Measurements from ENCODE around the gene ANLN.
"Not testable (repeated sequence)": the region's sequence is repeated elsewhere in the genome, so short reads cannot be mapped to it uniquely, and the experiment has no call there.

The ANLN gene

GRCh38 chr7:36468370-36469101 lies 78.9 kb downstream of the ANLN start:
- DNase-seq (ENCODE audit: low read depth), result no peak

GRCh38 chr7:36469236-36469635 lies 79.6 kb downstream of the ANLN start:
- no peak for DNase-seq (ENCODE audit: low read depth)

DNA sequence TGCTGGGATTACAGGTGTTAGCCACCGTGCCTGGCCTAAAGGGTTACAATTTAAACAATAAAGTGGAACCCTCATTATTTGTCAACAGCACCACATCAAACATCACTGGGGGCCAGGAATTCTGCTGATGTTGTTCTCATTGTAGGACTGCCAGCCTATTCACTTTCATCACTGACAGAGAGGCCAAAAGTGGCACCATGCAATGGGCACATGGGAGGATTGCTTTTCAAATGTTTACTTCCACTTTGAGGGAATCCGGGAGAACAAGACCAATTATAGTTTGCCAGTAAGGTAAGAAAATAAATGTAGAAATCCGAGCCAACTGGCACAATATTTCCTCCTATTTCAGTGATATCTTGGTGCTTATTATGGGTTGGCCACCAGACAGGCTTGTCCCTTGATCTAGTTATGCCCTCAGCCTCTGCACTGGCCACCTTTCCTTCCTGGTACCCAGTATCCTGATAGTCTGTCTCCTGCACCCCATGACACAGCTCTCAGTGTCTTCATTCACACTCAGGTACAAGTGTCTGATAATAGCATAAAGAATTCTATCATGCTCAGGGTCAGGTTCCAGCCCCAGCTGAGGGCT lies 82.6 kb downstream of the ANLN start:
- no peak for DNase-seq (ENCODE audit: low read depth)

DNA sequence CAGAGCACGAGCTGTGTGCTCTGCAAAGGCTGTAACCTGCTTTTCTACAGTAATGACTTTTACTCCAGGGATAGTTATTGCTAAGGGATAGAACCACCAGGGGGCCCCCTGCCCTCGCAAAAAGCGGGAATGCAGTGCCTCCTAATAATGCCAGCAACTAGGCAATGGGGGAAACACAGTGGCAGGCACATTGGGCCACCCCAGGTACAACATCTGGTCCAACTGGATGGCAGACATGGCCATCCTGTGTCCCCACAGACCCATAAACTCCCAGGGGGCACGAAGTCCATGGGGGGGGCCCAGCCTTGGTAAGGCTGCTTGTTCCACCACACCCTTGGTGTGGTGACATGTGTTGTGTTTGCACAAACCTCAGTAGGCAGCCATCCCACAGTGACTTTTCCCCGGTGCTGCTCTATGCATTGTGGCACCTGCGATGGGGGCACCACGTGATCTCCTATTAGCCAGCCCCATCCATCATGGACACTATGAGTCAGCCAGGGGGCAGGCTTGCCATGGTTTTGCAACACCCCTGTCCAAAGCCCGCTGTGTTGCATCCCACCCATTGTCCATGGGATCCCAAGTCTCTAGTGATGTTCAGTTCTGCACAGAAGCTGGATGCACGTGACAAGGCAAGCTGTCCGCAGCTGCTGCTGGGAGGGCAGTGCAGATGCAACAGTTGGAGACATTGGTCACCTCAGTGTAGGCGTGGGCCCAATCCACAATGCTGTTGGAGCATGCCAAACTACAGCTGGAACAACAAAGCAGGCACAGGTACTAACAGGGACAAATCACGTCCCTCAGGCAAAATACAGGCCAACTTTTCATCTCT lies 84.0 kb downstream of the ANLN start:
- no peak for DNase-seq (ENCODE audit: low read depth)

DNA sequence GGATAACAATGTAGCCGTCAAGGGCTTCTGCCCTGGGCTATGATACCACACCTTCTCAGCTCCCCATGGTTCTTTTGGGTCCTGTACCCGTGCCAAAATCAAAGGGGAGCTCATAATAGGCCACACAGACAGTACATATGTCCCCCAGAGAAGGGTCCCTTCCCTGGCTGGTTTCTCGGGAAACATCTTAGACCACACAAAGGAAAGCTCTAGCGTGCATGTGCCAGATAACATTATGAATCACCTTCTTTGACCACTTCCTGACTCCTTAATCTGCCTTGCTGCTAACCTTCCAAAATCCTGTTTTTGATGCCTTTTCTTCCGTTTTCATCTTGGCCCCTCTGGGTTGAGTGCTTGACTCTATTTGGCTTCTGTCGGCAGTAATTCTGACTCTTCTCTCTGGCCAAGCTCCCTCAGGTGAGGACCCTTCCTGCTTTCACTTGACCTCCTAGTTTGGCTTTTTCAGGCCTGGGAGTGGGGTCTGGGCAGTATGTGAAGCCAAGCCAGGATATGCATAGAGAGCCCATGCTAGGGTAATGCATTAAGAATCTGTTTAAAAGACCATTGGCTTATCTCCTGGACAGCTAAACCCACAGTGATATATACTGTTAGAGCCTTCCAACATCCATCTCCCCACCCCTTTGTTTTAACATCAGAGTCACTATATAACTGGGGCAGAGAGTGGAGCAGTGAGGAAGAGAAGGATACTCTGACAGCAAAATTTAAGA lies 84.8 kb downstream of the ANLN start:
- no peak for DNase-seq (ENCODE audit: low read depth)

DNA sequence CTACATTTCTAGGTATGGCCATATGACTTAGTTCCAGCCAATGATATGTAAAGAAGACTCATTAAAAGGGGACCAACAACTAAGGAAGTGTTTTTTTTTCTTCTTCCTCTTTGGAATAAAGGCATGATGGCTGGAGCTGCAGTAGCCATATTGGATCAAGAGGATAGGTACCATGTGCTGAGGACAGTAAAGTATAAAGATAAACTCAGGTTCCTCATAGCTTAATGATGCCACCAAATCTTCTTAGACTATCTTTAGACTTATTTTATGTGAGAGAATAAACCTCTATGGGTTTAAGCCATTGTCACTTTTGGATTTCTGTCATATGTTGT lies 85.3 kb downstream of the ANLN start:
- no peak for DNase-seq (ENCODE audit: low read depth)

GRCh38 chr7:36475381-36475780 lies 85.7 kb downstream of the ANLN start:
- no peak for DNase-seq (ENCODE audit: low read depth)

DNA sequence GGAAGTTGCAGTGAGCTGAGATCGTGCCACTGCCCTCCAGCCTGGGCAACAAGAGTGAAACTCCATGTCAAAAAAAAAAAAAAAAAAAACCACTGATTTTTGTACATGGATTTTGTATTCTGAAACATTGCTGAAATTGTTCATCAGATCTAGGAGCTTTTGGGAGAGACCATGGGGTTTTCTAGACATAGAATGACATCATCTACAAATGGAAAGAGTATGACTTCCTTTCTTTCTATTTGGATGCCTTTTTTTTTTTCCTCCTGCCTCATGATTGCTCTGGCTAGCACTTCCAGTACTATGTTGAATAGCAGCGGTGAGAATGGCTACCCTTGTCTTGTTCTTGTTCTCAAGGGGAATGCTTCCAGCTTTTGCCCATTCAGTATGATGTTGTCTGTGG lies 89.1 kb downstream of the ANLN start:
- no peak for DNase-seq (ENCODE audit: low read depth)

DNA sequence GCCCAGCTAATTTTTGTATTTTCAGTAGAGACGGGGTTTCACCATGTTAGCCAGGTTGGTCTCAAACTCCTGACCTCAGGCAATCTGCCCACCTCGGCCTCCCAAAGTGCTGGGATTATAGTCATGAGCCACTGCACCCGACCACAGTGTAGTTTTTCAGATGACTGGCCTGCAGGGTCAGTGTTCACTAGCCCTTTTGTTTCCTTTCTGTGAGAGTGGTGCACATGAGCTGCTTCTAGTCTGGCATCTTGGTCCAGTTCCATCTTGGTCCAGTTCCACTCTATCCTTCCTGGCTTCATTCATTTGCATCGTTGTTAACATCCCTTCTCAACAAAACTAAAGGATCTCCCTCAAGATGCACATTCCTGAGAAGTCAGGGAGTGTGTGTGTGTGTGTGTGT lies 94.2 kb downstream of the ANLN start:
- DNase-seq (ENCODE audit: low read depth), result not testable (repeated sequence)

GRCh38 chr7:36484265-36484664 lies 94.6 kb downstream of the ANLN start:
- no peak for DNase-seq (ENCODE audit: low read depth)

DNA sequence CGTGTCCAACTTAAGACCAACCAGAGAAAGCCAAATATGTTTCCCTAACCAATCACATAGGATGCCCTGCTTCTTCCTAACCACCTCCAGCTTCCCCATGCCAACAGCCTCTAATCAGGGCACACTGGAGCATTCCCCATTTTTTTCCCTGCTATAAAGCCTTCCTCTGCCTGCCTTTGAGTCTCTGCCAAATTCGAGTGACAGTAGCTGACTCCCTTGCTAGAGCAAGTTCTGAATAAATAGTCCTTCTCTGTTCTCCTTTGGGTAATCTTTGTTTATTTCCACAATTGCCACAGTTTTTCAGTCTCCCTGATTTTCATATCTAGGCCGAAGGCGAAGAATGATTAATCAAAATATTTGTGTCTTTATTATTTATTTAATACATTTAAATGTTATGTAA lies 96.7 kb downstream of the ANLN start:
- DNase-seq (ENCODE audit: low read depth), result no peak

DNA sequence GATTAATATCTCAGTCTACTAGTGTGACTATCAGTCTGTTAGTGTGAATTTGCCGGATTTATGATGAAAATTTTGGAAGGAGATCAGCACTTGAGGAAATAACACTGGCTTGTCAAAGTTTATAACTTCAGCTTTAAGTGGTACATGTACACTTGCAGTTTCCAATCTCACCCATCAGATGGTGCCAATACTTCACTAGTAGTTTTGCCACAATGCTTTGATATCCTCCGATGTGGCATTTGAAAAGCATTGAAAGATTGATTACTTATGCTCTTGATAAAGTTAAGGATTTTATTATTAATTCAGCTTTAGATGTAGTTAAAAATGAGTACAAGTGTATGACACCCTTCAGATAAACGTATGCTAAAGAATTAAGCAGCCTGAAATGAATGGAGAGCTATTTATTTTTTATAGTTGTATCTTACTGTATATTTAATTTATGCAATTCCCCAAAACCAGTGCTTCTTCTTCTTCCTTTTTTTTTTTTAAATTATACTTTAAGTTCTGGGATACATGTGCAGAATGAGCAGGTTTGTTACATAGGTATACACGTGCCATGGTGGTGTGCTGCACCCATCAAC lies 98.2 kb downstream of the ANLN start:
- peak; percentile 15 for DNase-seq (ENCODE audit: low read depth)

- not testable (repeated sequence) for DNase-seq (ENCODE audit: low read depth)
Measured at GRCh38 chr7:36488672-36489071, 99.0 kb downstream of the ANLN start.

DNA sequence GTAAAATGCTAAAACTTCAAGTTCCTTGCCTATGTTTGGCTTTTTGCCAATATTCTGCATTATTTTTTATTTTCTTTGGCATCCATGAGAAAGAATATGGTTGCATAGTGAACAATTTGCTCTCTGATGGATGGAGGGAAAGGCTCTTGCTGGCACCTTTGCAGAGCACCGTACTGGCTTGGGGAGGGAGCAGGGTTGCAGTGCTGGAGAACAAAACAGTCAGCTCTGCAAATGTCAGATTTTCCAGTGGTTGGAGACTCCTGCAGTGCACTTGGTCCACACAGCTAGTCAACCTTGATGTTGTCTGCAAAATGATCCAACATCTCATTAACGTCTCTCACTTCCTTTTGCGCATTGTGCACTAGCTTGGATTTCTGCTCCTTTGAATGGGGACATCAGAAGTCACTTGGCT lies 100.8 kb downstream of the ANLN start:
- no peak for DNase-seq (ENCODE audit: low read depth)

DNA sequence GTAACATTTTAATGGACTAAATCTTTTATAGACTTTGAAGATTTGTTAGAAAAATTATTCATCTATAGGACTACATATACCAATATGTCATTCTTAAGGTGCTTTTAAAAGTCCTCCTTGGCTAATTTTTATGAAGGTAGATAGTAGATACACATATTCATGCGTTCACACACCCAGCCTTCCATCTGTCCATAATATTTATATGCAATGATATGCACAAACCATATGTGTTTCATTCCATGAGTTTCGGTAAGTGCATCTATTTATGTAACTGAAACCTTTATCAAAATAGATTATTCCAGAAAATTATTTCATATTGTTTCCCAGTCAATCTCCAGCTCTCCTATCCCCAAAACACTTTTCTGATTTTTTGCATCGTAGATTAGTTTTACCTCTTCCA lies 101.7 kb downstream of the ANLN start:
- no peak for DNase-seq (ENCODE audit: low read depth)

GRCh38 chr7:36496576-36496975 lies 106.9 kb downstream of the ANLN start:
- no peak for DNase-seq (ENCODE audit: low read depth)

DNA sequence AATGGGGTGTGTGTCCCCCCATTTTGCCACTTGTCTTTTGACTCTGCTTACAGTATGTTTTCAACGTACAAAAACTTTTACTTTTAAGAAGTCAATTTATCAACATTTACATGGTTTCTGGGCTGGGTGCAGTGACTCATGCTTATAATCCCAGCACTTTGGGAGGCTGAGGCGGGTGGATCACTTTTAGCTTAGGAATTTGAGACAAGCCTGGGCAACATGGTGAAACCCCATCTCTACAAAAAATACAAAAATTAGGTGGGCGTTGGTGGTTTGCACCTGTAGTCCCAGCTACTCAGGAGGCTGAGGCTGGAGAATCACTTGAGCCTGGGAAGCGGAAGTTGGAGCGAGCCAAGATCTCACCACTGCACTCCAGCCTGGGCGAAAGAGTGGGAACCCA lies 107.5 kb downstream of the ANLN start:
- not testable (repeated sequence) for DNase-seq (ENCODE audit: low read depth)

DNA sequence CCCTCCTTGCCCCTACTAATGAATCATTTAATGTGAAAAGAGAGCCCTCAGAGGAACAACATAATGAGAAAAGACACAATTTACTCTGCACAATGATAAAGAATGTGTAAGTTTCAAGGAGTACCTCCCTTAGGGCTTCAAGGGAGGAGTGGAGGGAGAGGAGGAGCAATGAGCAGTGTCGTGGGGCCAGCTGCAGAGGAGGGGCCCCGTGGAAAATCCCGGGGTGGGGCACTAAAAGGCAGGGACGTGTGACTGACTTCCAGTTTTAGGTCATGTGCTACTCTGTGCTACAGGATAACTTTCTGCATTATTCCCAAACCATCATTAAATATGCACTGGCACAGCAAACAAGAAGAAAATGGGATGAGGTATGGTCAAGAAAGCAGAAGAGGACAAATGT lies 108.1 kb downstream of the ANLN start:
- no peak for DNase-seq (ENCODE audit: low read depth)

Data from stimulated activated CD4-positive, alpha-beta T cell treated with anti-CD3 and anti-CD28 coated beads, Interleukin-2, amount 100 ng/mL, for 4 hours (primary cell).